Measurements from ENCODE around the gene SLC66A1.
A peak's percentile ranks its signal among the peaks of the same experiment; 100 is the strongest.

SLC66A1 gene

GRCh38 chr1:19306941-19307340 lies 5.2 kb upstream of the SLC66A1 start:
- Histone ChIP-seq H3K4me1 (ENCODE audit: insufficient read depth, low read length, poor library complexity, severe bottlenecking) (peaks cover 10% of the 10 kb centered on the region), H4K20me1 (ENCODE audit: insufficient read depth, low read length, poor library complexity, severe bottlenecking) (peaks cover 7% of the 10 kb centered on the region), H3K9ac (ENCODE audit: low read depth, low read length, poor library complexity, severe bottlenecking) (no peak overlapping the region), H3K4me3 (ENCODE audit: low read length, poor library complexity, severe bottlenecking) (no peak overlapping the region), H3K4me2 (ENCODE audit: low read depth, low read length, poor library complexity, severe bottlenecking) (no peak overlapping the region), H3K36me3 (ENCODE audit: insufficient read depth, low read length) (peaks cover 26% of the 10 kb centered on the region; the same call in 1 of the 2 replicates), H3K9me3 (ENCODE audit: insufficient read depth, low read depth, low read length) (no peaks in the 10 kb centered on the region), H3K27me3 (ENCODE audit: insufficient read depth, low read length, poor library complexity, severe bottlenecking) (no peaks in the 10 kb centered on the region), H3K79me2 (ENCODE audit: insufficient read depth, low read length) (peaks cover 29% of the 10 kb centered on the region), H3F3A (ENCODE audit: low read depth) (no peaks in the 10 kb centered on the region), H3K9me2 (replicated peaks; ENCODE audit: low read depth, low read length) (no peaks in the 10 kb centered on the region), H2AFZ (ENCODE audit: low read length) (no peak overlapping the region)
- TF ChIP-seq EZH2phosphoT487 (IDR thresholded peaks at IDR 0.05; ENCODE audit: borderline replicate concordance): no peak
- TF ChIP-seq CTCF (conservative IDR thresholded peaks at IDR 0.05; ENCODE audit: low read length): no peak

DNA sequence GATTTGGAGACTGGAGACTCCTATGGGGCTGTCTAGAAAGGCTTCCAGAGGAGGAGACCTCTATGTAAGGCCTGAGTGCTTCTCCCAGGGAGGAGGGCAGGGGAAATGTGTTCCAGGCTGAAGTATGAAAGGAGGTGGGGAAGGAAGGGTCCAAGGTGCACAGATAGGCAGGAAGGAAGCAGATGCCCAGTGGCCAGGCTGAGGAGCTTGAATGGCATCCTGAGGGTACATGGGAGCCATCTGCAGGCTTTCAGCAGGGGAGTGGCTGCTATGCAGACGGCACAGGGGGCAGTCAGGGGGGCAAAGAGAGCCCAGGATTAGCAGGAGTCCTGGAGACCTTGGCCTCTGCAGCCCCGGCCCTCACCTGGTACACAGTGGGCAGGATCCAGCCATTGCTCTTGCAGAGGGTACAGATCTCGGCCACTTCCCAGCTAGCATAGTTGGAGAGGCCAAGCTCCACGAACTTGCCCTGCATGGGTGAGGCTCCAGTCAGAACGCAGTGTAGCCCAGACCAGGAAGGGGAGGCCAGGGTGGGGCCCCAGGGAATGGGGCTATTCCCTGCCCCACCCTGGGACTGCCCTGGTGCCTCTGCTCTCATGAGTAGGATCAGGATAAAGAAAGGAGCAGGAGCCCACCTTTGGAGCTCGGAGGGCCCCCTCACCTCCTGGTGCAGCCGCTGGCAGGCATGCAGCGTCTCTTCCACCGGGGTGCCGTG lies 4.2 kb upstream of the SLC66A1 start:
- peaks cover 14% of the 10 kb centered on the region for H3K4me1 ChIP-seq (ENCODE audit: insufficient read depth, low read length, poor library complexity, severe bottlenecking)
- no peaks in the 10 kb centered on the region for H3K27me3 ChIP-seq (ENCODE audit: insufficient read depth, low read length, poor library complexity, severe bottlenecking)
- no peaks in the 10 kb centered on the region for H3K9me3 ChIP-seq (ENCODE audit: insufficient read depth, low read depth, low read length)
- H4K20me1 ChIP-seq (ENCODE audit: insufficient read depth, low read length, poor library complexity, severe bottlenecking): peaks cover 7% of the 10 kb centered on the region
- H2AFZ ChIP-seq (ENCODE audit: low read length): no peak overlapping the region
- no peaks in the 10 kb centered on the region for H3F3A ChIP-seq (ENCODE audit: low read depth)
- H3K36me3 ChIP-seq (ENCODE audit: insufficient read depth, low read length): peaks cover 26% of the 10 kb centered on the region; the same call in 1 of the 2 replicates
- H3K4me3 ChIP-seq (ENCODE audit: low read length, poor library complexity, severe bottlenecking): no peak overlapping the region
- H3K9me2 ChIP-seq (replicated peaks; ENCODE audit: low read depth, low read length): no peaks in the 10 kb centered on the region
- no peak overlapping the region for H3K9ac ChIP-seq (ENCODE audit: low read depth, low read length, poor library complexity, severe bottlenecking)
- no peak for TF ChIP-seq CTCF (conservative IDR thresholded peaks at IDR 0.05; ENCODE audit: low read length)
- TF ChIP-seq EZH2phosphoT487 (IDR thresholded peaks at IDR 0.05; ENCODE audit: borderline replicate concordance): no peak
- H3K79me2 ChIP-seq (ENCODE audit: insufficient read depth, low read length): peaks cover 38% of the 10 kb centered on the region
- no peak overlapping the region for H3K4me2 ChIP-seq (ENCODE audit: low read depth, low read length, poor library complexity, severe bottlenecking)

DNA sequence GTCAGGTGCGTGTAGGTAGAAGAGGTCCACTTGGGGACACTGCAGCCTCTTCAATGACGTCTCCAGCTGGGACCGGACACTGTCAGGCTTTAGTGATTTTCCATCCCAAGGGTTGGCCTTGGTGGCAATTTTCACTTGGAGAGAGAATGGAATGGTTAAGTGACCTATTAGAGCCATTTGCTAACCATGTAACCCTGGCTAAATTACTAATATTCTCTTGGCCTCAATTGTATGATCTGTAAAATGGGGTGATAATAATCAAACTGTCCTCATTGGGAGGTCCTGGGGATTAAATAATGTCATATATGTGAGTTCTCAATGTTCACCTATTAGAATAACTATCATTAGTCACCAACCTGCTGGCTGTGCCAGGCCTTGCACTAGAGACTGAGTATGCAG lies 3.6 kb upstream of the SLC66A1 start:
- H3K9me3 ChIP-seq (ENCODE audit: insufficient read depth, low read depth, low read length): no peaks in the 10 kb centered on the region
- H3K4me3 ChIP-seq (ENCODE audit: low read length, poor library complexity, severe bottlenecking): no peak overlapping the region
- H3F3A ChIP-seq (ENCODE audit: low read depth): no peaks in the 10 kb centered on the region
- no peaks in the 10 kb centered on the region for H3K9me2 ChIP-seq (replicated peaks; ENCODE audit: low read depth, low read length)
- H3K27me3 ChIP-seq (ENCODE audit: insufficient read depth, low read length, poor library complexity, severe bottlenecking): no peaks in the 10 kb centered on the region
- H2AFZ ChIP-seq (ENCODE audit: low read length): no peak overlapping the region
- no peak for TF ChIP-seq EZH2phosphoT487 (IDR thresholded peaks at IDR 0.05; ENCODE audit: borderline replicate concordance)
- no peak for TF ChIP-seq CTCF (conservative IDR thresholded peaks at IDR 0.05; ENCODE audit: low read length)
- peak overlapping the region; percentile 100 for H3K4me2 ChIP-seq (ENCODE audit: low read depth, low read length, poor library complexity, severe bottlenecking)
- H3K36me3 ChIP-seq (ENCODE audit: insufficient read depth, low read length): peaks cover 24% of the 10 kb centered on the region; the same call in 1 of the 2 replicates
- no peak overlapping the region for H3K9ac ChIP-seq (ENCODE audit: low read depth, low read length, poor library complexity, severe bottlenecking)
- peaks cover 44% of the 10 kb centered on the region for H3K79me2 ChIP-seq (ENCODE audit: insufficient read depth, low read length)
- peaks cover 20% of the 10 kb centered on the region for H3K4me1 ChIP-seq (ENCODE audit: insufficient read depth, low read length, poor library complexity, severe bottlenecking)
- H4K20me1 ChIP-seq (ENCODE audit: insufficient read depth, low read length, poor library complexity, severe bottlenecking): peaks cover 7% of the 10 kb centered on the region

Data from Loucy (cell line).